ENCODE data around the gene TMEM263. TPM values are rescaled to one million over a fixed set of nuclear protein-coding genes. Genes with fewer than 3 reads are reported as not detected.

The TMEM263 gene
- total and polyA plus RNA-seq, 9 of the 15 experiments (the other 6 are each of a cell fraction or from before 2014, with no cell fraction given), result 12.6 to 36.7 (median 24.4) TPM

- TF ChIP-seq NFIX (CRISPR knock-in tag; IDR thresholded peaks at IDR 0.05; ENCODE audit: low read depth), result no peak
- TF ChIP-seq, protein P1, sequence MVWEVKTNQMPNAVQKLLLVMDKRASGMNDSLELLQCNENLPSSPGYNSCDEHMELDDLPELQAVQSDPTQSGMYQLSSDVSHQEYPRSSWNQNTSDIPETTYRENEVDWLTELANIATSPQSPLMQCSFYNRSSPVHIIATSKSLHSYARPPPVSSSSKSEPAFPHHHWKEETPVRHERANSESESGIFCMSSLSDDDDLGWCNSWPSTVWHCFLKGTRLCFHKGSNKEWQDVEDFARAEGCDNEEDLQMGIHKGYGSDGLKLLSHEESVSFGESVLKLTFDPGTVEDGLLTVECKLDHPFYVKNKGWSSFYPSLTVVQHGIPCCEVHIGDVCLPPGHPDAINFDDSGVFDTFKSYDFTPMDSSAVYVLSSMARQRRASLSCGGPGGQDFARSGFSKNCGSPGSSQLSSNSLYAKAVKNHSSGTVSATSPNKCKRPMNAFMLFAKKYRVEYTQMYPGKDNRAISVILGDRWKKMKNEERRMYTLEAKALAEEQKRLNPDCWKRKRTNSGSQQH (CRISPR knock-in tag; IDR thresholded peaks at IDR 0.05), result no peak
- no peak for TF ChIP-seq ZNF140 (CRISPR knock-in tag; IDR thresholded peaks at IDR 0.05)
- TF ChIP-seq POU5F1 (IDR thresholded peaks at IDR 0.05; ENCODE audit: borderline replicate concordance, low read depth, low read length, partially characterized antibody), result no peak
- TF ChIP-seq CCAR2 (IDR thresholded peaks at IDR 0.05; ENCODE audit: low read depth, low read length), result no peak
- TF ChIP-seq TCF7L2 (IDR thresholded peaks at IDR 0.05; ENCODE audit: low read depth, low read length), result no peak
- TF ChIP-seq RBM17 (IDR thresholded peaks at IDR 0.05; ENCODE audit: borderline replicate concordance, low read depth, low read length), result no peak
- no peak for TF ChIP-seq ZNF561 (CRISPR knock-in tag; conservative IDR thresholded peaks at IDR 0.05)
- TF ChIP-seq THAP12 (CRISPR knock-in tag; IDR thresholded peaks at IDR 0.05), result peak; percentile 81; the same call in 1 of the 2 replicates
- TF ChIP-seq, protein P2, sequence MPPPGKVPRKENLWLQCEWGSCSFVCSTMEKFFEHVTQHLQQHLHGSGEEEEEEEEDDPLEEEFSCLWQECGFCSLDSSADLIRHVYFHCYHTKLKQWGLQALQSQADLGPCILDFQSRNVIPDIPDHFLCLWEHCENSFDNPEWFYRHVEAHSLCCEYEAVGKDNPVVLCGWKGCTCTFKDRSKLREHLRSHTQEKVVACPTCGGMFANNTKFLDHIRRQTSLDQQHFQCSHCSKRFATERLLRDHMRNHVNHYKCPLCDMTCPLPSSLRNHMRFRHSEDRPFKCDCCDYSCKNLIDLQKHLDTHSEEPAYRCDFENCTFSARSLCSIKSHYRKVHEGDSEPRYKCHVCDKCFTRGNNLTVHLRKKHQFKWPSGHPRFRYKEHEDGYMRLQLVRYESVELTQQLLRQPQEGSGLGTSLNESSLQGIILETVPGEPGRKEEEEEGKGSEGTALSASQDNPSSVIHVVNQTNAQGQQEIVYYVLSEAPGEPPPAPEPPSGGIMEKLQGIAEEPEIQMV (tag; conservative IDR thresholded peaks at IDR 0.05; ENCODE audit: low read depth), result no peak
- no peak for TF ChIP-seq ZNF197 (CRISPR knock-in tag; IDR thresholded peaks at IDR 0.05; ENCODE audit: low read depth)
- TF ChIP-seq ZBTB1 (CRISPR knock-in tag; IDR thresholded peaks at IDR 0.05; ENCODE audit: borderline replicate concordance, low read depth), result no peak; the same call in 1 of the 2 replicates
- TF ChIP-seq POLR3G (IDR thresholded peaks at IDR 0.05; ENCODE audit: extremely low read depth, insufficient read length, insufficient replicate concordance), result no peak
- TF ChIP-seq PTBP1 (IDR thresholded peaks at IDR 0.05; ENCODE audit: low read depth, low read length), result no peak
- TF ChIP-seq NBN (IDR thresholded peaks at IDR 0.05; ENCODE audit: low read depth), result no peak
- TF ChIP-seq MIER1 (IDR thresholded peaks at IDR 0.05; ENCODE audit: low read depth), result no peak
- no peak for TF ChIP-seq PBX2 (CRISPR knock-in tag; IDR thresholded peaks at IDR 0.05; ENCODE audit: low read depth)
- no peak for TF ChIP-seq PBX2 (tag; conservative IDR thresholded peaks at IDR 0.05; ENCODE audit: low read depth)
- no peak for TF ChIP-seq SRSF3 (IDR thresholded peaks at IDR 0.05; ENCODE audit: insufficient read depth, low read length)
- TF ChIP-seq FOXK2 (conservative IDR thresholded peaks at IDR 0.05 in 1 of 2, IDR thresholded peaks at IDR 0.05 in 1 of 2; ENCODE audit: low read depth in 2 of 2), result 0 out of 4 replicates have a peak, but pooled peaks of 1 of the 2 experiments have one; percentile 6
These were observed at the start of gene TMEM263 (continued) for GRCh38 chr12:106955377-106956047.
